GM10248 (cell line): ENCODE data around the gene PON2.
A peak's percentile ranks its signal among the peaks of the same experiment; 100 is the strongest.

Experiments
- CTCF ChIA-PET: fragments of 300-600 bp; sonication (Branson Sonifier 250); formaldehyde crosslinking; extraction: SDS; loops from one replicate; lab custom pipeline; 2021; ENCODE audit warnings: antibody characterized with exemption; lab: Yijun Ruan, JAX
- POLR2A ChIA-PET: fragments of 350-650 bp; sonication (Branson Sonifier 250); formaldehyde crosslinking; extraction: SDS; loops from one replicate; lab custom pipeline; 2020; ENCODE audit warnings: antibody characterized with exemption; lab: Yijun Ruan, JAX
- DNase-seq: peaks from one replicate; pipeline ENCODE4 v3.0.0; 2012; ENCODE audit errors: extremely low spot score
- CTCF ChIP-seq: IDR thresholded peaks from 2 replicates; pipeline ENCODE4 v1.5.1; 2012; ENCODE audit warnings: mild to moderate bottlenecking, low read depth; ENCODE audit errors: extremely low read depth, missing control alignments, control extremely low read depth

The PON2 gene

GRCh38 chr7:95434557-95435421 is at the start of gene PON2:
TSS of gene PON2 (minus strand) at chr7:95435028. CDS start at chr7:95434951, 77 bp downstream.
- TF ChIP-seq CTCF = no peak
- ChIA-PET POLR2A (interaction anchor here (0.7 kb wide), 1 partner anchor 15 kb away, joined by 3 read pairs; no protein-coding TSS in a partner anchor), CTCF (interaction anchor here (1.6 to 2.5 kb wide), 4 partner anchors 9 to 44 kb away, joined by 3 to 13 read pairs (median 5); no protein-coding TSS in a partner anchor)
- peak; percentile 84 for DNase-seq

GRCh38 chr7:95482424-95482823 is 47.6 kb upstream of the PON2 start:
- CTCF ChIA-PET = interaction anchor here (1.4 to 8.7 kb wide), 4 partner anchors 9 to 28 kb away, joined by 4 to 153 read pairs (median 39); partner anchors contain the start of gene ASB4

GRCh38 chr7:95481271-95482165 is 46.7 kb upstream of the PON2 start:
- DNase-seq = no peak
- TF ChIP-seq CTCF = no peak
- POLR2A ChIA-PET = no interaction called here
- CTCF ChIA-PET = interaction anchor here (1.4 to 8.7 kb wide), 4 partner anchors 9 to 29 kb away, joined by 4 to 153 read pairs (median 39); partner anchors contain the start of gene ASB4

More at GRCh38 chr7:95482424-95482823, 47.6 kb upstream of the PON2 start:
- TF ChIP-seq CTCF = no peak
- POLR2A ChIA-PET = no interaction called here
- DNase-seq = no peak

- ChIA-PET CTCF (interaction anchor here (1.0 to 8.7 kb wide), 6 partner anchors 11 to 1031 kb away, joined by 3 to 153 read pairs (median 4); partner anchors contain the start of gene ASB4), POLR2A (no interaction called here)
- DNase-seq = no peak
- no peak for TF ChIP-seq CTCF
Measured at GRCh38 chr7:95479992-95480624, 45.3 kb upstream of the PON2 start.

GRCh38 chr7:95478272-95479037 is 43.6 kb upstream of the PON2 start:
- TF ChIP-seq CTCF = no peak
- DNase-seq = no peak
- ChIA-PET POLR2A (no interaction called here), CTCF (interaction anchor here (0.7 to 8.7 kb wide), 8 partner anchors 11 to 1029 kb away, joined by 3 to 153 read pairs (median 20); partner anchors contain the start of genes ASB4 and PON2)
